GM12891 (cell line): ENCODE results near the gene AHDC1.

Source experiments
- PAX5 ChIP-seq: IDR thresholded peaks from 2 replicates; pipeline ENCODE4 v1.6.1; 2011; ENCODE audit warnings: low read length, moderate library complexity, mild to moderate bottlenecking; ENCODE audit not compliant: insufficient read depth, severe bottlenecking
- POLR2A ChIP-seq: IDR thresholded peaks from 2 replicates; pipeline ENCODE4 v1.6.1; 2011; ENCODE audit warnings: low read depth, low read length, control low read depth
- POLR2AphosphoS5 ChIP-seq: IDR thresholded peaks from 2 replicates; pipeline ENCODE4 v1.6.1; 2011; ENCODE audit warnings: low read depth, low read length, control low read depth
- SPI1 ChIP-seq: IDR thresholded peaks from 2 replicates; pipeline ENCODE4 v1.6.1; 2011; ENCODE audit warnings: low read depth, low read length, control low read depth

GRCh38 chr1:27504588-27505419 is 99.1 kb downstream of the AHDC1 start:
- TF ChIP-seq POLR2A = no peak
- TF ChIP-seq SPI1 = no peak
- no peak for TF ChIP-seq PAX5
- no peak for TF ChIP-seq POLR2AphosphoS5
